ENCODE measurements around the gene PLPP6.

The PLPP6 gene

GRCh38 chr9:4678679-4679267 is 16.7 kb downstream of the PLPP6 start:
- no peak for TF ChIP-seq CTCF (IDR thresholded peaks at IDR 0.05; ENCODE audit: low read depth, low read length)
- H3K4me3 ChIP-seq (replicated peaks in 1 of 2; ENCODE audit: low read depth in 2 of 2, low read length in 2 of 2) = peak overlapping the region; percentile 91 to 97
- DNase-seq (ENCODE audit: low read depth in 2 of 2) = peak; percentile 54 to 62

GRCh38 chr9:4679268-4680172 is 17.4 kb downstream of the PLPP6 start, which contains the start of gene CDC37L1:
TSS of gene CDC37L1 (plus strand) at chr9:4679569. CDS start at chr9:4679768, 199 bp downstream.
- peak; percentile 59 for TF ChIP-seq CTCF (IDR thresholded peaks at IDR 0.05; ENCODE audit: low read depth, low read length)
- peak; percentile 96 to 97 for DNase-seq (ENCODE audit: low read depth in 2 of 2)
- peak within 1 kb of the TSS; percentile 91 to 97 for H3K4me3 ChIP-seq (replicated peaks in 1 of 2; ENCODE audit: low read depth in 2 of 2, low read length in 2 of 2)

GRCh38 chr9:4680173-4680525 is 18.1 kb downstream of the PLPP6 start:
- peak overlapping the region; percentile 91 to 97 for H3K4me3 ChIP-seq (replicated peaks in 1 of 2; ENCODE audit: low read depth in 2 of 2, low read length in 2 of 2)
- no peak for TF ChIP-seq CTCF (IDR thresholded peaks at IDR 0.05; ENCODE audit: low read depth, low read length)
- DNase-seq (ENCODE audit: low read depth in 2 of 2) = peak in 1 of 2 donors; percentile 31

GRCh38 chr9:4680750-4681149 is 18.7 kb downstream of the PLPP6 start:
- DNase-seq (ENCODE audit: low read depth in 2 of 2) = peak; percentile 48 to 74
- TF ChIP-seq CTCF (IDR thresholded peaks at IDR 0.05; ENCODE audit: low read depth, low read length) = no peak
- H3K4me3 ChIP-seq (replicated peaks in 1 of 2; ENCODE audit: low read depth in 2 of 2, low read length in 2 of 2) = peak overlapping the region; percentile 91 to 97

- no peak for DNase-seq (ENCODE audit: low read depth in 2 of 2)
- no peak overlapping the region for H3K4me3 ChIP-seq (replicated peaks in 1 of 2; ENCODE audit: low read depth in 2 of 2, low read length in 2 of 2)
- no peak for TF ChIP-seq CTCF (IDR thresholded peaks at IDR 0.05; ENCODE audit: low read depth, low read length)
Measured at GRCh38 chr9:4684820-4685219, 22.7 kb downstream of the PLPP6 start.

- DNase-seq (ENCODE audit: low read depth in 2 of 2) = peak in 1 of 2 donors; percentile 24
- TF ChIP-seq CTCF (IDR thresholded peaks at IDR 0.05; ENCODE audit: low read depth, low read length) = no peak
Measured at GRCh38 chr9:4686112-4686511, 24.0 kb downstream of the PLPP6 start.

More at GRCh38 chr9:4686112-4686511, 24.0 kb downstream of the PLPP6 start:
- H3K4me3 ChIP-seq (replicated peaks in 1 of 2; ENCODE audit: low read depth in 2 of 2, low read length in 2 of 2) = no peak overlapping the region
